K562 (cell line): ENCODE results near the gene ST3GAL3. TPM values are rescaled to one million over a fixed set of nuclear protein-coding genes. Genes with fewer than 3 reads are reported as not detected.

ENCODE experiments used
- CREM ChIP-seq: IDR thresholded peaks from 2 replicates; pipeline ENCODE4 v1.6.1; 2014; ENCODE audit warnings: antibody characterized with exemption, low read depth
- GATA2 ChIP-seq: sonication (generic); formaldehyde crosslinking; IDR thresholded peaks from 2 replicates; pipeline ENCODE4 v1.4.0; 2020; ENCODE audit warnings: mild to moderate bottlenecking, missing genetic modification reagents
- NEUROD1 ChIP-seq: fragments of 150-350 bp; IDR thresholded peaks from 2 replicates; pipeline ENCODE4 v1.6.1; 2014; ENCODE audit warnings: borderline replicate concordance, low read length, low read depth; ENCODE audit not compliant: partially characterized antibody
- RREB1 ChIP-seq: fragments of 250-450 bp; sonication (Bioruptor Pico); IDR thresholded peaks from 2 replicates; pipeline ENCODE4 v1.4.0; 2020
- SMARCA4 ChIP-seq: fragments of 450-650 bp; IDR thresholded peaks from 2 replicates; pipeline ENCODE4 v1.6.1; 2016
- SRSF1 ChIP-seq: fragments of 200-400 bp; formaldehyde crosslinking; IDR thresholded peaks from 2 replicates; pipeline ENCODE4 v1.6.1; 2017; ENCODE audit warnings: mild to moderate bottlenecking, low read depth, low read length, moderate library complexity
- TAL1 ChIP-seq: fragments of 450-650 bp; IDR thresholded peaks from 2 replicates; pipeline ENCODE4 v1.6.1; 2016; ENCODE audit warnings: mild to moderate bottlenecking
- TCF3 ChIP-seq: sonication (generic); formaldehyde crosslinking; IDR thresholded peaks from 2 replicates; pipeline ENCODE4 v1.4.0; 2020; ENCODE audit warnings: mild to moderate bottlenecking, missing genetic modification reagents
- UBTF ChIP-seq, 2 experiments: IDR thresholded peaks; 2 replicates each; pipeline ENCODE4 v1.6.1; 2012; ENCODE audit warnings: improper control_type of control experiment in 2 of 2, low read depth in 2 of 2, low read length in 2 of 2, borderline replicate concordance in 1 of 2
- USF2 ChIP-seq: sonication (generic); formaldehyde crosslinking; IDR thresholded peaks from 2 replicates; pipeline ENCODE4 v1.5.0; 2020; ENCODE audit warnings: missing genetic modification reagents
- ZNF76 ChIP-seq: fragments of 250-450 bp; sonication (Bioruptor Pico); IDR thresholded peaks from 2 replicates; pipeline ENCODE4 v1.4.0; 2020; ENCODE audit warnings: mild to moderate bottlenecking, moderate library complexity, borderline replicate concordance
- polyA plus RNA-seq, 8 experiments: library from polyadenylated mRNA; depleted of rRNA in 4 of 8; stranded (reverse) in 5 of 8; unstranded in 3 of 8; fragments of >200 nt; fragmentation: Nextera tagmentation in 2 of 8; fragmentation: Illumina TruSeq in 1 of 8; extraction: Ambion mirVana in 2 of 8; extraction: Trizol in 1 of 8; gene quantifications; 2 replicates each; pipeline versions ENCODE4 v1.2.1 to v1.2.3, GENCODE V29; 2011 to 2014; ENCODE audit warnings: inconsistent platforms in 1 of 8, missing spikeins in 1 of 8
- total RNA-seq, 7 experiments: library from RNA; depleted of rRNA in 6 of 7; stranded (reverse); fragments of >200 nt in 6 of 7; fragmentation: Illumina TruSeq in 2 of 7; extraction: Trizol in 2 of 7; gene quantifications; 2 replicates each; pipeline versions ENCODE4 v1.2.1 to v1.2.3, GENCODE V29; 2011 to 2021; ENCODE audit warnings: low replicate concordance in 1 of 7
- TF ChIP-seq, protein P1 (sequence below): fragments of 200-800 bp; sonication (Bioruptor generic); IDR thresholded peaks from 2 replicates; pipeline ENCODE4 v1.6.1; 2017; ENCODE audit warnings: missing genetic modification characterization, missing compliant biosample characterization
- TF ChIP-seq, protein P2 (sequence below): sonication (generic); formaldehyde crosslinking; IDR thresholded peaks from 2 replicates; pipeline ENCODE4 v1.8.1; 2023; ENCODE audit warnings: mild to moderate bottlenecking, missing genetic modification reagents

The ST3GAL3 gene
- total and polyA plus RNA-seq, 9 of the 15 experiments (the other 6 are each of a cell fraction or from before 2014, with no cell fraction given), result 1.2 to 18.9 (median 11.0) TPM

GRCh38 chr1:43958351-43959255, 251.3 kb downstream of the ST3GAL3 start (continued):
- TF ChIP-seq RREB1 (CRISPR knock-in tag) (peak; percentile 70; the same call in 1 of the 2 replicates), SMARCA4 (peak; percentile 40; the same call in 1 of the 2 replicates), SRSF1 (no peak), UBTF (IDR thresholded peaks at IDR 0.05; ENCODE audit: borderline replicate concordance in 1 of 2, low read depth in 2 of 2, low read length in 2 of 2) (0 out of 4 replicates have a peak, but pooled peaks of 1 of the 2 experiments have one; percentile 78), ZNF76 (CRISPR knock-in tag) (no peak), NEUROD1 (peak; percentile 21), GATA2 (CRISPR knock-in tag) (peak; percentile 77), USF2 (CRISPR knock-in tag) (no peak), TCF3 (CRISPR knock-in tag) (peak; percentile 91), CREM (peak; percentile 65), TAL1 (peak; percentile 77)
- TF ChIP-seq, protein P1, sequence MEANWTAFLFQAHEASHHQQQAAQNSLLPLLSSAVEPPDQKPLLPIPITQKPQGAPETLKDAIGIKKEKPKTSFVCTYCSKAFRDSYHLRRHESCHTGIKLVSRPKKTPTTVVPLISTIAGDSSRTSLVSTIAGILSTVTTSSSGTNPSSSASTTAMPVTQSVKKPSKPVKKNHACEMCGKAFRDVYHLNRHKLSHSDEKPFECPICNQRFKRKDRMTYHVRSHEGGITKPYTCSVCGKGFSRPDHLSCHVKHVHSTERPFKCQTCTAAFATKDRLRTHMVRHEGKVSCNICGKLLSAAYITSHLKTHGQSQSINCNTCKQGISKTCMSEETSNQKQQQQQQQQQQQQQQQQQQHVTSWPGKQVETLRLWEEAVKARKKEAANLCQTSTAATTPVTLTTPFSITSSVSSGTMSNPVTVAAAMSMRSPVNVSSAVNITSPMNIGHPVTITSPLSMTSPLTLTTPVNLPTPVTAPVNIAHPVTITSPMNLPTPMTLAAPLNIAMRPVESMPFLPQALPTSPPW (CRISPR knock-in tag), result peak; percentile 44; the same call in 1 of the 2 replicates
- TF ChIP-seq, protein P2, sequence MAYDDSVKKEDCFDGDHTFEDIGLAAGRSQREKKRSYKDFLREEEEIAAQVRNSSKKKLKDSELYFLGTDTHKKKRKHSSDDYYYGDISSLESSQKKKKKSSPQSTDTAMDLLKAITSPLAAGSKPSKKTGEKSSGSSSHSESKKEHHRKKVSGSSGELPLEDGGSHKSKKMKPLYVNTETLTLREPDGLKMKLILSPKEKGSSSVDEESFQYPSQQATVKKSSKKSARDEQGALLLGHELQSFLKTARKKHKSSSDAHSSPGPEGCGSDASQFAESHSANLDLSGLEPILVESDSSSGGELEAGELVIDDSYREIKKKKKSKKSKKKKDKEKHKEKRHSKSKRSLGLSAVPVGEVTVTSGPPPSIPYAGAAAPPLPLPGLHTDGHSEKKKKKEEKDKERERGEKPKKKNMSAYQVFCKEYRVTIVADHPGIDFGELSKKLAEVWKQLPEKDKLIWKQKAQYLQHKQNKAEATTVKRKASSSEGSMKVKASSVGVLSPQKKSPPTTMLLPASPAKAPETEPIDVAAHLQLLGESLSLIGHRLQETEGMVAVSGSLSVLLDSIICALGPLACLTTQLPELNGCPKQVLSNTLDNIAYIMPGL, result no peak
